HG02610 (cell line): ENCODE data around the gene ZBED1.
"Not testable (repeated sequence)": the region's sequence is repeated elsewhere in the genome, so short reads cannot be mapped to it uniquely, and the experiment has no call there.

Experiments used
- ATAC-seq: cut with Tn5 transposase; IDR thresholded peaks from one replicate; pipeline ENCODE4 v1.9.1; 2021; ENCODE audit warnings: mild to moderate bottlenecking, moderate library complexity; ENCODE audit not compliant: unreplicated experiment

ZBED1 gene

DNA sequence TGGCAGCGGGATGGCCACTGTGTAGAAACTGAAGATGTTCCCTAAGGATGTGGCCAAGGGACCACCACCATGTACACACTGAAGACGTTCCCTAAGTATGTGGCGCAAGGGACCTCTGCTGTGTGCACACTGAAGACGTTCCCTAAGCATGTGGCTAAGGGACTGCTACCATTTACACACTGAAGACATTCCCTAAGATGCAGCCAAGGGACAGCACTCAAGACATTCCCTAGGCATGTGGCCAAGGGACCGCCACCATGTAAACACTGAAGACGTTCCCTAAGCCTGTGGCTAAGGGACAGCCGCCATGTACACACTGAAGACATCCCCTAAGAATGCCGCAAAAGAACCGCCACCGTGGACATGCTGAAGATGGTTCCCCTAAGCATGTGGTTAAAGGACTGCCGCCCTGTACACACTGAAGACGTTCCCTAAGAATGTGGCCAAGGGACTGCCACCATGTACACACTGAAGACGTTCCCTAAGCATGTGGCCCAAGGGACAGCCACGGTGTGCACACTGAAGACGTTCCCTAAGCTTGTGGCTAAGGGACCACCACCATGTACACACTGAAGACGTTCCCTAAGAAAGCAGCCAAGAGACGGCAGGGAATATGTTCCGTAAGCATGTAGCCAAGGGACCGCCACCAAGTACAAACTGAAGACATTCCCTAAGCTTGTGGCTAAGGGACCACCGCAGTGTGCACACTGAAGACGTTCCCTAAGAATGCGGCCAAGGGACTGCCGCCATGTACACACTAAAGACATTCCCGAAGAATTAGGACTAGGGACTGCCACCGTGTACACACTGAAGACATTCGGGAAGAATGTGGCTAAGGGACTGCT is 43.3 kb downstream of the ZBED1 start:
- no peak for ATAC-seq

- ATAC-seq, result not testable (repeated sequence)
Measured at GRCh38 chrX:2456091-2456490, 44.7 kb downstream of the ZBED1 start.

DNA sequence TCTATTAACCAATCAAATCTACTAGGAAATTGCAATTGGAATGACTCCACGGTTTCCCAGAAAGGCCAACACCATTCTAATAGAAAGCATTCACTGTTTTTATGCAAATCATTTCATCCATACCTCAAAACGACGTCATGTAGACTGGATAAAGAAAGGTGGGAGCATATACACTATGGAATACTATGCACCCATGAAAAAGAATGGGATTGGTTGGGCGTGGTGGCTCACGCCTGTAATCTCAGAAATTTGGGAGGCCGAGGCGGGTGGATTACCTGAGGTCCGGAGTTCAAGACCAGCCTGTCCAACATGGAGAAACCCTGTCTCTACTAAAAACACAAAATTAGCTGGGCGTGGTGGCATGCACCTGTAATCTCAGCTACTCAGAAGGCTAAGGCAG is 46.2 kb downstream of the ZBED1 start:
- not testable (repeated sequence) for ATAC-seq

- ATAC-seq, result no peak
Measured at GRCh38 chrX:2452799-2453198, 48.0 kb downstream of the ZBED1 start.

DNA sequence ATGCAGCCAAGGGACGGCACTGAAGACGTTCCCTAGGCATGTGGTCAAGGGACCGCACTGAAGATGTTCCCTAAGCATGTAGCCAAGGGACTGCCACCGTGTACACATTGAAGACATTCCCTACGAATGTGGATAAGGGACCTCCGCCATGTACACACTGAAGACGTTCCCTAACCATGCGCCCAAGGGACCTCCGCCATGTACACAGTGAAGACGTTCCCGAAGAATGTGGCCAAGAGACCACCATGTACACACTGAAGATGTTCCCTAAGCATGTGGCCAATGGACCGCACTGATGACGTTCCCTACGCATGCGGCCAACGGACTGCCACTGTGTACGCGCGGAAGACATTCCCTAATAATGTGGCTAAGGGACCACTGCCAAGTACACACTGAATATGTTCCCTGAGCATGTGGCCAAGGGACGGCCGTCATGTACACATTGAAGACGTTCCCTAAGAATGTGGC is 48.4 kb downstream of the ZBED1 start:
- ATAC-seq, result no peak

DNA sequence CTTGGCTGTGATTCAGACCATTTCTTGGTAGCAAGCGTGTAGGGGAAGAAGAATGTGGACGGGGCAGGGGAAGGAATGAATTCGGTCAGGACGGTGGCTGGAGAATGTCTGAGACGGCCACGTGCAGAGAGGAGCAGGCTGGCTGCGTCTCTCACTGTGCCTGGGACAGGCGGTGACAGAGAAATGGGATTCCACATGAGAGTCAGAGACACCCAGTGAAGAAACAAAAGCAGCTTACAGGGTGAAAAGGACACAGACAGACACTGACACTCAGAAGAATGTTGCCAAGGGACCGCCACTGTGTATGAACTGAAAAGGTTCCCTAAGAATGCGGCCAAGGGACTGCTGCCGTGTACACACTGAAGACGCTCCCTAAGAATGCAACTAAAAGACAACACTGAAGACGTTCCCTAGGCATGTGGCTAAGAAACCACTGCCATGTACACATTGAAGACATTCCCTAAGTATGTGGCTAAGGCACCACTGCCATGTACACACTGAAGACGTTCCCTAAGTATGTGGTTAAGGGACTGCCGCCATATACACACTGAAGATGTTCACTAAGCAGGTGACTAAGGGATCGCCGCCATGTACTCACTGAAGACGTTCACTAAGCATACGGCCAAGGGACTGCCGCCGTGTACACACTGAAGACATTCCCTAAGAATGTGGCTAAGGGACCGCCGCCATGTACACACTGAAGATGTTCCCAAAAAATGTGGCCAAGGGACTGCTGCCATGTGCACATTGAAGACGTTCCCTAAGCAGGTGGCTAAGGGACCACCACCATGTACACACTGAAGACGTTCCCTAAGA is 49.1 kb downstream of the ZBED1 start:
- no peak for ATAC-seq

GRCh38 chrX:2450681-2451080 is 50.1 kb downstream of the ZBED1 start:
- no peak for ATAC-seq

DNA sequence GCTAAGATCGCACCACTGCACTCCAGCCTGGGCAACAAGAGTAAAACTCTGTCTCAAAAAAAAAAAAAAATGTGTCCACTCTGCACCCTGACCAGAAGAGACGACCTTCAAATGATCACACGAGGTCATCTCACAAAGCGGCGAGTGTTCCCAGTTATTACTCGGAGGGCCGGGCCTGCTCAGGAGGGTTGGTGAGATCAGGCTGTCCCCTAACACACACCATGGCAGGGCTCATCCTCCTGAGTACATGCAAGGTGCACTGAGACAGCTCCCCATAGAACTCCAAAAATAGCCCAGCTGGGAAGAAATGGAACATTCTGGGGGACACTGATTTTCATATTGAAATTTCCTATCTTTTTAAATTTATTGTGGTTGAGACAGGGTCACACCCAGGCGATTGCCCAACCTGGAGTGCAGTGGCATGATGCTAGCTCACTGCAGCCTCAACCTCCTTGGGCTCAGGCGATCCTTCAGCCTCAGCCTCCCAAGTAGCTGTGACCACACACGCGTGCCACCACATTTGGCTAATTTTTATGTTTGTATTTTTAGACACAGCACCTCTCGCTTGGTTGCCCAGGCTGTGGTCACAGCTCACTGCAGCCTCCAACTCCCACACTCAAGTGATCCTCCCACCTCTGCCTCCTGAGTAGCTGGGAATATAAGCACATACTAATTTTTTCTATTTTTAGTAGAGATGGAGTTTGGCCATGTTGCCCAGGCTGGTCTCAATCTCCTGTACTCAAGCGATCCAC is 51.5 kb downstream of the ZBED1 start:
- ATAC-seq, result no peak

DNA sequence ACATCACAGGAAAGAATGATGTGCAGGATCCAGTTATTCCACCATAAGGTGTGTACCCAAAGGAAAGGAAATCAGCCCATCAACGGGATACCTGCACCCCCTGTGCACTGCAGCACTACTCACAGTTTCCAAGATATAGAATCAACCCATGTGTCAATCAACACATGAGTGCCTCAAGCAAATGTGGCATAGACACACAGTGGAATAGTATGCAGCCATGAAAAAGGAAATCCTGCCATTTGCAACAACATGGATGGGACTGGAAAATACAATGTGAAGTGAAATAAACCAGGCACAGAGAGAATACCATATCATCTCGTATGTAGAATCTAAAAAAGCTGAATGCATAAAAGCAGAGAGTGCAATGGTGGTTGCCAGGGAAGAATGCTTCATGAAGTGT is 53.3 kb downstream of the ZBED1 start:
- no peak for ATAC-seq

DNA sequence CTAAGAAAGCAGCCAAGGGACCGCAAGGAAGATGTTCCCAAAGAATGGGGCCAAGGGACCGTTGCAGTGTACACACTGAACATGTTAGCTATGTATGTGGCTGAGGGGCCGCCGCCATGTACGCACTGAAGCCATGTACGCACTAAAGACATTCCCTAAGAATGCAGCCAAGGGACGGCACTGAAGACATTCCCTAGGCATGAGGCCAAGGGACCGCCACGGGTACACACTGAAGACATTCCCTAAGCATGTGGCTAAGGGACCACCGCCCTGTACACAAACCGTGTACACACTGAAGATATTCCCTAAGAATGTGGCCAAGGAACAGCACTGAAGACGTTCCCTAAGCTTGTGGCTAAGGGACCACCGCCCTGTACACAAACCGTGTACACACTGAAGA is 54.0 kb downstream of the ZBED1 start:
- no peak for ATAC-seq

DNA sequence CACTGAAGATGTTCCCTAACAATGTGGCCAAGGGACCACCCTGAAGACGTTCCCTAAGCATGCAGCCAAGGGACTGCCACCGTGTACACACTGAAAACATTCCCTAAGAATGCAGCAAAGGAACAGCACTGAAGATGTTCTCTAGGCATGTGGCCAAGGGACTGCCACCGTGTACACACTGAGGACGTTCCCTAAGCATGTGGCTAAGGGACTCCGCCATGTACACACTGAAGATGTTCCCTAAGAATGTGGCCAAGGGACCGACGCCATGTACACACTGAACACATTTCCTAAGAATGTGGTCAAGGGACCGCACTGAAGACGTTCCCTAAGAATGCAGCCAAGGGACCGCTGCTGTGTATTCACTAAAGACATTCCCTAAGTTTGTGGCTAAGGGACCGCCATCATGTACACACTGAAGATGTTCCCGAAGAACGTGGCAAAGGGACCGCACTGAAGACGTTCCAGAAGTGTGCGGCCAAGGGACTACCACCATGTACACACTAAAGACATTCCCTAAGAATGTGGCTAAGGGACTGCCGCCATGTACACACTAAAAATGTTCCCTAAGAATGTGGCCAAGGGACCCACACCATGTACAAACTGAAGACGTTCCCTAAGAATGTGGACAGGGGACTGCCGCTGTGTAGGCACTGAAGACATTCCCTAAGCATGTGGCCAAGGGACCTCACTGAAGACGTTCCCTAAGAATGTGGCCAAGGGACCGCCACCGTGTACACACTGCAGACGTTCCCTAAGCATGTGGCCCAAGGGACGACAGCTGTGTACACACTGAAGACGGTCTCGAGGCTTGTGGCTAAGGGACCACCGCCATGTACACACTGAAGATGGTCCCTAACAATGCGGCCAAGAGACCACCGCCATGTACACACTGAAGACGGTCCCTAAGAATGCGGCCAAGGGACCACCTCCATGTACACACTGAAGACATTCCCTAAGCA is 54.8 kb downstream of the ZBED1 start:
- no peak for ATAC-seq

GRCh38 chrX:2442694-2443093 is 58.1 kb downstream of the ZBED1 start:
- no peak for ATAC-seq

- ATAC-seq, result no peak
Measured at GRCh38 chrX:2441466-2441865, 59.3 kb downstream of the ZBED1 start.

DNA sequence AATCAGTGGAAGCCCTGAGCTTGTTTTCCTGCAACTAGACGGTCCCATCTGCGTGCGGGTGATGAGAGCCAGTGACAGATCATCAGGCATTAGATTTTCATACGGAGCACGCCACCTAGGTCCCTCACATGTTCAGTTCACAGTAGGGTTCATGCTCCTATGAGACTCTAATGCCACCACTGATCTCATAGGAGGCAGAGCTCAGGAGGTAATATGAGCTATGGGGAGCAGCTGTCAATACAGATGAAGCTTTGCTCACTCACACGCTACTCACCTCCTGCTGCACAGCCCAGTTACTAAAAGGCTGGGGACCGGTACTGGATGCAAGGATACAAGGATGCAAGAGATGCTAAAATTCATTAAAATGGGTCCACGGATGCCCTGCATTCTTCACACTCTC is 61.2 kb downstream of the ZBED1 start:
- no peak for ATAC-seq
